Measurements from ENCODE around the gene RIC1.
"Not testable (repeated sequence)": the region's sequence is repeated elsewhere in the genome, so short reads cannot be mapped to it uniquely, and the experiment has no call there.

DNA sequence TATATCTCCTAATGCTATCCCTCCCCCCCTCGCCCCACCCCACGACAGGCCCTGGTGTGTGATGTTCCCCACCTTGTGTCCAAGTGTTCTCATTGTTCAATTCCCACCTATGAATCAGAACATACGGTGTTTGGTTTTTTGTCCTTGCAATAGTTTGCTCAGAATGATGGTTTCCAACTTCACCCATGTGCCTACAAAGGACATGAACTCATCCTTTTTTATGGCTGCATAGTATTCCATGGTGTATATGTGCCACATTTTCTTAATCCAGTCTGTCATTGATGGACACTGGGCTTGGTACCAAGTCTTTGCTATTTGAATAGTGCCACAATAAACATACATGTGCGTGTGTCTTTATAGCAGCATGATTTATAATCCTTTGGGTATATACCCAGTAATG is 93.8 kb downstream of the RIC1 start:
- TF ChIP-seq, protein P1, sequence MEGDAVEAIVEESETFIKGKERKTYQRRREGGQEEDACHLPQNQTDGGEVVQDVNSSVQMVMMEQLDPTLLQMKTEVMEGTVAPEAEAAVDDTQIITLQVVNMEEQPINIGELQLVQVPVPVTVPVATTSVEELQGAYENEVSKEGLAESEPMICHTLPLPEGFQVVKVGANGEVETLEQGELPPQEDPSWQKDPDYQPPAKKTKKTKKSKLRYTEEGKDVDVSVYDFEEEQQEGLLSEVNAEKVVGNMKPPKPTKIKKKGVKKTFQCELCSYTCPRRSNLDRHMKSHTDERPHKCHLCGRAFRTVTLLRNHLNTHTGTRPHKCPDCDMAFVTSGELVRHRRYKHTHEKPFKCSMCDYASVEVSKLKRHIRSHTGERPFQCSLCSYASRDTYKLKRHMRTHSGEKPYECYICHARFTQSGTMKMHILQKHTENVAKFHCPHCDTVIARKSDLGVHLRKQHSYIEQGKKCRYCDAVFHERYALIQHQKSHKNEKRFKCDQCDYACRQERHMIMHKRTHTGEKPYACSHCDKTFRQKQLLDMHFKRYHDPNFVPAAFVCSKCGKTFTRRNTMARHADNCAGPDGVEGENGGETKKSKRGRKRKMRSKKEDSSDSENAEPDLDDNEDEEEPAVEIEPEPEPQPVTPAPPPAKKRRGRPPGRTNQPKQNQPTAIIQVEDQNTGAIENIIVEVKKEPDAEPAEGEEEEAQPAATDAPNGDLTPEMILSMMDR (IDR thresholded peaks at IDR 0.05) = not testable (repeated sequence)
- not testable (repeated sequence) for TF ChIP-seq USF2 (IDR thresholded peaks at IDR 0.05; ENCODE audit: borderline replicate concordance, low read depth, low read length); GATA2 (CRISPR knock-in tag; IDR thresholded peaks at IDR 0.05); RAD21 (IDR thresholded peaks at IDR 0.05; ENCODE audit: low read length); MXI1 (IDR thresholded peaks at IDR 0.05; ENCODE audit: low read depth, low read length); TAF1 (IDR thresholded peaks at IDR 0.05; ENCODE audit: borderline replicate concordance, low read depth, low read length)
- TF ChIP-seq, protein P2, sequence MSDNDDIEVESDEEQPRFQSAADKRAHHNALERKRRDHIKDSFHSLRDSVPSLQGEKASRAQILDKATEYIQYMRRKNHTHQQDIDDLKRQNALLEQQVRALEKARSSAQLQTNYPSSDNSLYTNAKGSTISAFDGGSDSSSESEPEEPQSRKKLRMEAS (IDR thresholded peaks at IDR 0.05; ENCODE audit: low read depth) = not testable (repeated sequence)

All from SK-N-SH (cell line).